Cardiac fibroblast (primary cell): ENCODE results near the gene RAB20.
"Not testable (repeated sequence)": the region's sequence is repeated elsewhere in the genome, so short reads cannot be mapped to it uniquely, and the experiment has no call there.

Experiments used
- DNase-seq, 2 donors: peaks; one replicate each; pipeline versions ENCODE4 v3.0.0 to v3.0.0-alpha.2; 2010; ENCODE audit warnings: low read depth in 2 of 2
- H3K4me3 ChIP-seq, 2 donors: replicated peaks in 1 of 2; 1 replicate in 1 of 2; 2 replicates in 1 of 2; pipeline ENCODE4 v1.5.1; 2011; ENCODE audit warnings: low read depth in 2 of 2, low read length in 2 of 2, mild to moderate bottlenecking in 2 of 2, moderate library complexity in 1 of 2
- TF ChIP-seq, protein P1 (sequence below): IDR thresholded peaks from one replicate; pipeline ENCODE4 v1.5.1; 2011; ENCODE audit warnings: low read depth, mild to moderate bottlenecking, low read length, inconsistent platforms

Gene RAB20

DNA sequence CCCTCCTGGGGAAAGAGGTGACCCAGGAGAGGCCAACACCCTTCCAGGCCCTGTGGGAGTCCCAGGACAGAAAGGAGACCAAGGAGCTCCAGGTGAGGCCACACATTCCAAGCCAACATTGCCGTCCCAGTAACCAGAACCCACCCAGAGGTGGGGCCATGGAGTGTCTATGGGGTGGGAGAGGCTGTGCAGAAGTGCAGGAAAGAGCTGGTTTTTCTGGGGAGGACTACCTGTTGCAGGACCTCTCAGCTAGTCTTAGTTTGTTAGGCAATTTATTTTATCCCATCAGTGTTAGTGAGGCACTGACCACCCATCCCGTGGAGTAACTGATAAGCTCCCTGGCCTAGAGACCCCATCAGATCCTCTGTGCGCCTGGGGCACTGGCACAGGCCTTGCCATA lies 66.1 kb downstream of the RAB20 start:
- TF ChIP-seq, protein P1, sequence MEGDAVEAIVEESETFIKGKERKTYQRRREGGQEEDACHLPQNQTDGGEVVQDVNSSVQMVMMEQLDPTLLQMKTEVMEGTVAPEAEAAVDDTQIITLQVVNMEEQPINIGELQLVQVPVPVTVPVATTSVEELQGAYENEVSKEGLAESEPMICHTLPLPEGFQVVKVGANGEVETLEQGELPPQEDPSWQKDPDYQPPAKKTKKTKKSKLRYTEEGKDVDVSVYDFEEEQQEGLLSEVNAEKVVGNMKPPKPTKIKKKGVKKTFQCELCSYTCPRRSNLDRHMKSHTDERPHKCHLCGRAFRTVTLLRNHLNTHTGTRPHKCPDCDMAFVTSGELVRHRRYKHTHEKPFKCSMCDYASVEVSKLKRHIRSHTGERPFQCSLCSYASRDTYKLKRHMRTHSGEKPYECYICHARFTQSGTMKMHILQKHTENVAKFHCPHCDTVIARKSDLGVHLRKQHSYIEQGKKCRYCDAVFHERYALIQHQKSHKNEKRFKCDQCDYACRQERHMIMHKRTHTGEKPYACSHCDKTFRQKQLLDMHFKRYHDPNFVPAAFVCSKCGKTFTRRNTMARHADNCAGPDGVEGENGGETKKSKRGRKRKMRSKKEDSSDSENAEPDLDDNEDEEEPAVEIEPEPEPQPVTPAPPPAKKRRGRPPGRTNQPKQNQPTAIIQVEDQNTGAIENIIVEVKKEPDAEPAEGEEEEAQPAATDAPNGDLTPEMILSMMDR: no peak
- H3K4me3 ChIP-seq: no peak overlapping the region
- no peak for DNase-seq

DNA sequence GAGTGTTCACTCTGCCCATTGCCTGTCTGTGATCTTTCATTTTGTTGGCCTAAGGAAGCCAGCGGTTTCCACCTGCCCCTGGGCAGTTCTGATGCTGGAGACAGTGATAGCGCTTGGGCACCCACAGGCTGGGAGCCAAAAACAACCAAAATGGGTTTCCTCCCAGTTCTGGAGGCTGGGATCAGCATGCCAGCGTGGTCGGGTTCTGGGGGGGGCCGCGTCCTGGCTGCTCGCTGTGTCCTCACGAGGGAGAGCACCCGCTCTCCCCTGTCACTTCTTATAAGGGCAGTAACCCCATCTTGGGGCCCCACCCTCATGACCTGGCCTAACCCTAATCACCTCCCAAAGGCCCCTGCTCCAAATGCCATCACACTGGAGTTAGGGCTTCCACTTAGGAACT lies 67.9 kb downstream of the RAB20 start:
- TF ChIP-seq, protein P1: no peak

DNA sequence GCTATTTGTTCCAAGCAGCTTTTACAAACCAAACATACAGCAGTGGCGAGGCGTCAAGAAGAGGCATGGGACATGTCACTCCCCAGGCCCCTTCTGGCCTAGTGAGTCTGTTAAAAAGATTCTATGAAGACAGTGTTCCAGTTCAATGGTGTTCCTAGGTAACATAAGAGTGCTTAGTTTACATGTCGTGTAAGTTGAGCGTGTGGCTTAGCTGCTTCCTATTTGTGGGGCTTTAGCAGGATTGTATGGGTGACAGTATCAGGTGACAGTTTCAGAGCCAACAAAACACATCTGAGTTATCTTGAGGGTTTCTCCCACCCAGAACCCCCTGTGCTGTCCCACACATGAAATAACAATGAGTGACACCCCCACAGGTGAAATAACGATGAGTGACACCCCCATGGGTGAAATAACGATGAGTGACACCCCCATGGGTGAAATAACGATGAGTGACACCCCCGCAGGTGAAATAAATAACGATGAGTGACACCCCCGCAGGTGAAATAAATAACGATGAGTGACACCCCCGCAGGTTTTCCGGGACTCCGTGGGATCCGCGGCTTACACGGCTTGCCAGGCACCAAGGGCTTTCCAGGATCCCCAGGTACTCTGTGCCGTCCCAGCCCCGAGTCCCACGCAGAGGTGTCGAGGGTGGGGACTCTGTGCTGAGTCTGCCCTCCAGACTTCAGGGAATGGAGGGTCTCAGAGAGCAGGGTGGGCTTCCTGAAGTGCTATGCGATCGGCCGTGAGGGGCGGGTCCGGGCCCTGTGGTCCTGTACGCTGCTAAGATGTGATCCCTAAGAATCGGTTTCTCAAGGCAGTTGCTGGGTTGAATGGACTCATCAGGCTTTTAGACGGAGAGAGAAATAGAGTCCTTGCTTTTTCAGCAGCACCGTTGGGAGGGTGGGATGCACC lies 68.6 kb downstream of the RAB20 start:
- DNase-seq: no peak
- no peak overlapping the region for H3K4me3 ChIP-seq
- TF ChIP-seq, protein P1: no peak

More for the DNA sequence above, 67.9 kb downstream of the RAB20 start:
- no peak overlapping the region for H3K4me3 ChIP-seq
- DNase-seq: no peak

DNA sequence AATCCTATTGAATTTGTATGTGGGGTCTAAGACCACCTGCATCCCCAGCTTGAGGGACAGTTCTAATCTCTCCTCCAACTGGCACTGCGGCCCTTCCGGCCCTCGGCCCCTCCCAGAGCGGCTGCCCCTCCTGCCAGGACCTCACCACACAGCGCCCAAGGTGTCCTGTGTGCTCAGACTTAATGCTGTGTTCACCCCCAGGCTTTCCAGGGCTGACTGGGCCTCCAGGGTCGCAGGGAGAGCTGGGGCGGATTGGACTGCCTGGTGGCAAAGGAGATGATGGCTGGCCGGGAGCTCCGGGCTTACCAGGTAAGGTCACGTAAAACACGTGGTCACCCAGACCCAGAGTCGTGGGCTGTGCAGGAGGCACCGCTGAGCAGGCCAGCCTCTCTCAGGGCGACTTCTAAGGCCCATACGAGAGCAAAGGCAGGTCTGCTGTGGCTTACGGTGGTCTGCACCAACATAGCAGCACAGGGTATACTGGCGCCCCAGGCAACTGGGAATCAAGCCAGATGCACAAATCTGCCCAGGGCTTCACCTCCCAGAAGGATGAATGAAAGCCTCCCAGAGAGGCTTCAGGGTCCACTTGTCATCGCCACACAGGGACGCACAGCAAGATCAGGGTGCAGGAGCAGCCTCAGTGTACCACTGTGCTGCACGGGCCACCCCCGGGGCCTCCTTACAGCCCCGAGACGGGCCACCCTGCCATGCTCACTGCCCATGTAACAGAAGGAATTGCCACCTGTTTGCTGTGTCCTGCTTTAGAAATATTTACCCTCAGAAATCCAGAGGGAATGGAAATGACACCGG lies 69.4 kb downstream of the RAB20 start:
- TF ChIP-seq, protein P1: no peak
- no peak for DNase-seq
- no peak overlapping the region for H3K4me3 ChIP-seq

DNA sequence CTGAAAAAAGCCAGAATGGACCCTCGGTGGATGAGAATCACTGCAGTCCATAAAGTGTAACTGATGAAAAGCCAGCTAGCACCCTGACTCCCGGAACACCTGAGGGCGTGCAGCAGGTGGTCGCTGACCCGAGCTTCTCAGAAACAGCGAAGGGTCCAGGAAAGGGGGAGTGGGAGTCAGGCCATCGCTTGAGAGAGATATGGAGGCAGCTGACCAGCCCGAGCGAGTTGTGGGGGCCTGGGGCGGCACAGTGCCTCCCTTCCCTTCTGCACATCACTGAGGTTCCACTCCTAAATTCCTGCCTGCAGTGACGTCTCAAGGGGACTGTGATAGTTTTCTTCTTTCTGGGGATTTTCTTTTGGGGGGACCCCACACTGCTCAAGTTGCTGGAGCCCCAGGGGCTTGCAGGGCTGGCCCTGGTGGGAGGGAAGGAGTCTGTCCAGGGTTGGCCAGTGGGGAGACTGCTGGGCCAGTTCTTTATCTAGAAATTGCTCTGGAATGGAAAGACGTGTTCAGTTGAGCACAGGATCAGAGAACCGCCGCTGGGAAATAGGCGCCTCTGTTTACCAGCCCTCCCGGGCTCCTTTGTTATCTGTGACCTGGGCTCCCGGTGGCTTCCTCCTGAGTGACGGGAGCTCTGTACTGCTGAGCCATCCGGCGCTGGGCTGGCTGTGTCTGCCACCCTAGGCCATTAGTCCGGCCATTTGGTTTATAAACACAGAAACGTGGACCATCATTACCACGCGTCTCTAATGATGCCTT lies 71.3 kb downstream of the RAB20 start:
- TF ChIP-seq, protein P1: no peak
- DNase-seq: no peak
- no peak overlapping the region for H3K4me3 ChIP-seq

DNA sequence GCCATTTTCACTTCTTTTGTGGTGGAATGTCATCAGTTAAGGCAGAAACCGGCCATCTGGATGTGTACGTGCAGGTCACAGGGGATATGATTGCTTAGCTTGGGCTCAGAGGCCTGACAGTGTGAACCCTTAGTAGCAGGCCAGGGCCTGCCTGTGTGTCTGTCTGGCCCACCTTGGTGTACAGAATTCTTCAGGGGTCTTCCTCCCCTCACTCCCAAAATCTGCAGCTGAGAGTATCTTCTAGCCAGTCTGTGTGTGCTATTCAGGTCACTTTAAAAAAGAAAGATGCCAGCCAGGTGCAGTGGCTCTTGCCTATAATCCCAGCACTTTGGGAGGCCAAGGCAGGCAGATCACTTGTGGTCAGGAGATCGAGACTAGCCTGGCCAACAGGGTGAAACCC lies 74.6 kb downstream of the RAB20 start:
- DNase-seq, H3K4me3 ChIP-seq: not testable (repeated sequence)
